ENCODE results near the gene SELENOP. TPM values are rescaled to one million over a fixed set of nuclear protein-coding genes. Genes with fewer than 3 reads are reported as not detected.
A peak's percentile ranks its signal among the peaks of the same experiment; 100 is the strongest.

Gene SELENOP, protein sequence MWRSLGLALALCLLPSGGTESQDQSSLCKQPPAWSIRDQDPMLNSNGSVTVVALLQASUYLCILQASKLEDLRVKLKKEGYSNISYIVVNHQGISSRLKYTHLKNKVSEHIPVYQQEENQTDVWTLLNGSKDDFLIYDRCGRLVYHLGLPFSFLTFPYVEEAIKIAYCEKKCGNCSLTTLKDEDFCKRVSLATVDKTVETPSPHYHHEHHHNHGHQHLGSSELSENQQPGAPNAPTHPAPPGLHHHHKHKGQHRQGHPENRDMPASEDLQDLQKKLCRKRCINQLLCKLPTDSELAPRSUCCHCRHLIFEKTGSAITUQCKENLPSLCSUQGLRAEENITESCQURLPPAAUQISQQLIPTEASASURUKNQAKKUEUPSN
- total RNA-seq (2022) (114 and 153 TPM in 2 replicates), Bru-seq, nascent RNA (percentile 75 among the genes with signal in this experiment), BruChase-seq, experiment 1, labeled RNA remaining after a 2-hour chase (percentile 75 among the genes with signal in this experiment), BruChase-seq, experiment 2, labeled RNA remaining after a 6-hour chase (percentile 91 among the genes with signal in this experiment)
- long read RNA-seq, transcript SELENOP-208 (6 exons, 787 nt): minor isoform, 6 of 192 reads
- long read RNA-seq, transcript SELENOP-214 (5 exons, 2,243 nt): major isoform, 164 of 192 reads
- long read RNA-seq, transcript SELENOP-202 (3 exons, 799 nt): minor isoform, 8 of 192 reads
- long read RNA-seq, partial matches to known transcripts: 5 of 192 reads
- long read RNA-seq, other reads (novel, unspliced or antisense): 7 of 192 reads

DNA sequence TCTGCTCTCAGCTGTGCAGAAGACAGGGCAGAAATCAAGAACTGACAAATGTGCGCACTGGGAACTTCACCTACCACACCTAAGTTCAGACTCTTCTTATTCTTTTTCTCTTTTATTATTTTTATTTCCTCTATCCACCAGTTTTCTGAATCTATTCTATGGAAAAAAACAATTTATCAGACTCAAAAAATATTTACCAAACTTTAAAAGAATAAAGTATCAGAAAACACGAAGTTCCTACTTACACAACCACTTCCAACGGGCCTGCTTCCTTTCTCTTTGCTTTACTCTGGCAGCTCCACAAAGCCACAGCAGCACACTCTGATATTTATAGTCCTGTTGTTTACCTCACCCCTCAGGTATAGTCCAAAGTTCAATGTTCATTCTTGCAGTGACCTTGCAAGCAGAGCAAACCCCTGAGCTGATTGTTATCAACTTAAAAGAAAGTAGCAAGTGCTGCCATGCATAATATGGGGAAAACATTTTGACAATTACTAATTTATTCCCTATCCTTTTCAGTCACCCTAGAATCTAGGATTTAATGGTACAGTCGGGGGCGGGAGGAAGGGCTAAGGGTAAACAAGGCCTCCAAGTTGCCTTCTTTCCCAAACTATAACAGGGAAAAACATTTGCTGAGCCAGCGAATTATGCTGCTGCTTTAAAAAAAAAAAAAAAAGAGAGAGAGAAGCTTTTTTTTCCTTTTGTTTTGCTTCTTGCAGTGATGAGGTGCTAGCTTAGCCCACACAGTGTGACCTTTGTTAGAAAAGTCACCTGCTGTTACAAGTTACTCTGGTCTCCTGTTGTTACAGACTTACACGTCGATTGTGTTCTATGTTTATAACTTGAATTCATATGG lies at the start of gene SELENOP:
Gene SELENOP, minus strand, starts transcription at position 302 of the 856 bp plus-strand sequence. CDS start 3,539 bp downstream, outside the sequence.
- Histone ChIP-seq H3K27me3 (replicated peaks; ENCODE audit: control insufficient read depth, insufficient read depth, low read length) (no peaks in the 10 kb centered on the region), H3K36me3 (ENCODE audit: control insufficient read depth, insufficient read depth, low read length) (no peaks in the 10 kb centered on the region), H3K9me3 (no peaks in the 10 kb centered on the region; the same call in 1 of the 2 replicates), H3K4me1 (peaks cover 25% of the 10 kb centered on the region), H3K4me3 (ENCODE audit: low read depth, low read length) (peak within 1 kb of the TSS; percentile 45)
- no peaks in the 10 kb centered on the region for H3K27me3 Mint-ChIP-seq (ENCODE audit: insufficient read depth, unreplicated experiment)
- peaks cover 30% of the 10 kb centered on the region for H3K4me1 Mint-ChIP-seq (ENCODE audit: low read depth, unreplicated experiment)
- H3K9me3 Mint-ChIP-seq (ENCODE audit: unreplicated experiment): no peaks in the 10 kb centered on the region
- intact Hi-C loops (cut with micrococcal nuclease; ENCODE audit: unreplicated experiment): loop anchor here (1.0 to 10.0 kb wide), 4 partner anchors 43 to 203 kb away; no protein-coding TSS in a partner anchor
- ChIA-PET CTCF (interaction anchor here (0.6 to 1.3 kb wide), 2 partner anchors 66 to 78 kb away, joined by 4 to 6 read pairs; no protein-coding TSS in a partner anchor), POLR2A (interaction anchor here (0.6 to 0.8 kb wide), 5 partner anchors 15 to 267 kb away, joined by 3 to 4 read pairs (median 3); no protein-coding TSS in a partner anchor)
- DNase-seq: peak; percentile 76 to 83
- H3K27ac Mint-ChIP-seq (ENCODE audit: unreplicated experiment): peak within 1 kb of the TSS; percentile 82
- TF ChIP-seq, protein P1, sequence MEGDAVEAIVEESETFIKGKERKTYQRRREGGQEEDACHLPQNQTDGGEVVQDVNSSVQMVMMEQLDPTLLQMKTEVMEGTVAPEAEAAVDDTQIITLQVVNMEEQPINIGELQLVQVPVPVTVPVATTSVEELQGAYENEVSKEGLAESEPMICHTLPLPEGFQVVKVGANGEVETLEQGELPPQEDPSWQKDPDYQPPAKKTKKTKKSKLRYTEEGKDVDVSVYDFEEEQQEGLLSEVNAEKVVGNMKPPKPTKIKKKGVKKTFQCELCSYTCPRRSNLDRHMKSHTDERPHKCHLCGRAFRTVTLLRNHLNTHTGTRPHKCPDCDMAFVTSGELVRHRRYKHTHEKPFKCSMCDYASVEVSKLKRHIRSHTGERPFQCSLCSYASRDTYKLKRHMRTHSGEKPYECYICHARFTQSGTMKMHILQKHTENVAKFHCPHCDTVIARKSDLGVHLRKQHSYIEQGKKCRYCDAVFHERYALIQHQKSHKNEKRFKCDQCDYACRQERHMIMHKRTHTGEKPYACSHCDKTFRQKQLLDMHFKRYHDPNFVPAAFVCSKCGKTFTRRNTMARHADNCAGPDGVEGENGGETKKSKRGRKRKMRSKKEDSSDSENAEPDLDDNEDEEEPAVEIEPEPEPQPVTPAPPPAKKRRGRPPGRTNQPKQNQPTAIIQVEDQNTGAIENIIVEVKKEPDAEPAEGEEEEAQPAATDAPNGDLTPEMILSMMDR (IDR thresholded peaks at IDR 0.05; ENCODE audit: insufficient read depth in 1 of 2, low read depth in 1 of 2, low read length in 1 of 2, severe bottlenecking in 1 of 2, unreplicated experiment in 1 of 2): no peak
- peak within 1 kb of the TSS; percentile 75 for H3K4me3 Mint-ChIP-seq (ENCODE audit: unreplicated experiment)
- H3K36me3 Mint-ChIP-seq (ENCODE audit: insufficient read depth, unreplicated experiment): peaks cover 11% of the 10 kb centered on the region
- BruUV-seq (replicated peaks): no TSS peak

GRCh38 chr5:42858687-42859086 lies 47.0 kb upstream of the SELENOP start:
- CTCF ChIA-PET: no interaction called here

More at GRCh38 chr5:42858687-42859086, 47.0 kb upstream of the SELENOP start:
- intact Hi-C loops (cut with micrococcal nuclease; ENCODE audit: unreplicated experiment): no loop called here
- no TSS peak for BruUV-seq (replicated peaks)
- Mint-ChIP-seq H3K27ac (ENCODE audit: unreplicated experiment) (no peak overlapping the region), H3K4me3 (ENCODE audit: unreplicated experiment) (no peak overlapping the region), H3K36me3 (ENCODE audit: insufficient read depth, unreplicated experiment) (no peaks in the 10 kb centered on the region), H3K27me3 (ENCODE audit: insufficient read depth, unreplicated experiment) (no peaks in the 10 kb centered on the region), H3K9me3 (ENCODE audit: unreplicated experiment) (peaks cover 27% of the 10 kb centered on the region), H3K4me1 (ENCODE audit: low read depth, unreplicated experiment) (peaks cover 8% of the 10 kb centered on the region)
- TF ChIP-seq, protein P1 (IDR thresholded peaks at IDR 0.05; ENCODE audit: insufficient read depth in 1 of 2, low read depth in 1 of 2, low read length in 1 of 2, severe bottlenecking in 1 of 2, unreplicated experiment in 1 of 2): no peak
- Histone ChIP-seq H3K36me3 (ENCODE audit: control insufficient read depth, insufficient read depth, low read length) (no peaks in the 10 kb centered on the region), H3K4me1 (peaks cover 24% of the 10 kb centered on the region), H3K4me3 (ENCODE audit: low read depth, low read length) (no peak overlapping the region), H3K9me3 (peaks cover 7% of the 10 kb centered on the region; the same call in 1 of the 2 replicates), H3K27me3 (replicated peaks; ENCODE audit: control insufficient read depth, insufficient read depth, low read length) (no peaks in the 10 kb centered on the region)
- DNase-seq: no peak
- POLR2A ChIA-PET: no interaction called here
